ENCODE data around the gene APOA1.

- TF ChIP-seq GATA2 (IDR thresholded peaks at IDR 0.05; ENCODE audit: low read depth, low read length) (no peak), GATA3 (IDR thresholded peaks at IDR 0.05; ENCODE audit: low read depth, low read length) (no peak)
Observed at GRCh38 chr11:116825434-116825833, 12.0 kb downstream of the APOA1 start.
